ENCODE results near the gene WDR72.
"Not testable (repeated sequence)": the region's sequence is repeated elsewhere in the genome, so short reads cannot be mapped to it uniquely, and the experiment has no call there.

Gene WDR72
- 0 to 0.11 (median 0) reads per million in 9 experiments for total RNA-seq

GRCh38 chr15:53759411-53759931 lies at the start of gene WDR72:
Gene WDR72, minus strand, starts transcription at chr15:53759663. Its CDS starts 26,514 bp downstream, at chr15:53733149.
- ATAC-seq (replicated peaks) (no peak), DNase-seq (no peak)
- no peaks in the 10 kb centered on the region for H3K36me3 Mint-ChIP-seq (ENCODE audit: insufficient read depth)
- peaks cover 14 to 43% of the 10 kb centered on the region in 2 donors for H3K27me3 Mint-ChIP-seq
- H3K9me3 Mint-ChIP-seq: peaks cover 3 to 6% of the 10 kb centered on the region in 2 donors
- no peaks in the 10 kb centered on the region for H3K4me1 Mint-ChIP-seq (ENCODE audit: low read depth in 2 of 2)
- no peak within 1 kb of the TSS for H3K4me3 Mint-ChIP-seq
- H3K27ac Mint-ChIP-seq: no peak within 1 kb of the TSS

GRCh38 chr15:53808058-53808706 lies 48.7 kb upstream of the WDR72 start:
- no peak for DNase-seq
- H3K27me3 Mint-ChIP-seq: no peaks in the 10 kb centered on the region

GRCh38 chr15:53807501-53807900 lies 48.0 kb upstream of the WDR72 start:
- peaks cover 0 to 4% of the 10 kb centered on the region in 2 donors for H3K4me1 Mint-ChIP-seq (ENCODE audit: low read depth in 2 of 2)
- no peak overlapping the region for H3K4me3 Mint-ChIP-seq
- no peak for DNase-seq
- H3K27me3 Mint-ChIP-seq: no peaks in the 10 kb centered on the region
- peaks cover 0 to 2% of the 10 kb centered on the region in 2 donors for H3K9me3 Mint-ChIP-seq
- H3K27ac Mint-ChIP-seq: no peak overlapping the region
- no peaks in the 10 kb centered on the region for H3K36me3 Mint-ChIP-seq (ENCODE audit: insufficient read depth)
- ATAC-seq (replicated peaks): no peak

More at GRCh38 chr15:53808058-53808706, 48.7 kb upstream of the WDR72 start:
- Mint-ChIP-seq H3K9me3 (peaks cover 0 to 2% of the 10 kb centered on the region in 2 donors), H3K4me1 (ENCODE audit: low read depth in 2 of 2) (peaks cover 0 to 4% of the 10 kb centered on the region in 2 donors), H3K4me3 (no peak overlapping the region), H3K36me3 (ENCODE audit: insufficient read depth) (no peaks in the 10 kb centered on the region), H3K27ac (no peak overlapping the region)
- ATAC-seq (replicated peaks): no peak

GRCh38 chr15:53802672-53803071 lies 43.2 kb upstream of the WDR72 start:
- H3K36me3 Mint-ChIP-seq (ENCODE audit: insufficient read depth): no peaks in the 10 kb centered on the region
- DNase-seq (no peak), ATAC-seq (replicated peaks) (no peak)
- no peak overlapping the region for H3K27ac Mint-ChIP-seq
- no peaks in the 10 kb centered on the region for H3K4me1 Mint-ChIP-seq (ENCODE audit: low read depth in 2 of 2)
- no peak overlapping the region for H3K4me3 Mint-ChIP-seq
- no peaks in the 10 kb centered on the region for H3K27me3 Mint-ChIP-seq
- H3K9me3 Mint-ChIP-seq: peaks cover 0 to 1% of the 10 kb centered on the region in 2 donors

- ATAC-seq (replicated peaks) (no peak), DNase-seq (no peak)
- Mint-ChIP-seq H3K4me3 (no peak overlapping the region), H3K27me3 (no peaks in the 10 kb centered on the region), H3K4me1 (ENCODE audit: low read depth in 2 of 2) (no peaks in the 10 kb centered on the region), H3K27ac (no peak overlapping the region), H3K9me3 (peaks cover 4 to 7% of the 10 kb centered on the region in 2 donors), H3K36me3 (ENCODE audit: insufficient read depth) (peaks cover 2% of the 10 kb centered on the region)
Observed at GRCh38 chr15:53791581-53791980, 32.1 kb upstream of the WDR72 start.

- H3K36me3 Mint-ChIP-seq (ENCODE audit: insufficient read depth): peaks cover 2% of the 10 kb centered on the region
- H3K4me3 Mint-ChIP-seq: no peak overlapping the region
- no peak for ATAC-seq (replicated peaks)
- H3K27ac Mint-ChIP-seq: no peak overlapping the region
- no peaks in the 10 kb centered on the region for H3K27me3 Mint-ChIP-seq
- H3K9me3 Mint-ChIP-seq: peaks cover 9 to 10% of the 10 kb centered on the region in 2 donors
- H3K4me1 Mint-ChIP-seq (ENCODE audit: low read depth in 2 of 2): no peaks in the 10 kb centered on the region
- DNase-seq: no peak
Observed at GRCh38 chr15:53789654-53790375, 30.4 kb upstream of the WDR72 start.

- no peak for ATAC-seq (replicated peaks)
- Mint-ChIP-seq H3K9me3 (peaks cover 11 to 19% of the 10 kb centered on the region in 2 donors), H3K27ac (no peak overlapping the region), H3K4me3 (no peak overlapping the region), H3K4me1 (ENCODE audit: low read depth in 2 of 2) (no peaks in the 10 kb centered on the region), H3K27me3 (no peaks in the 10 kb centered on the region), H3K36me3 (ENCODE audit: insufficient read depth) (no peaks in the 10 kb centered on the region)
- DNase-seq: no peak
Observed at GRCh38 chr15:53786401-53786800, 26.9 kb upstream of the WDR72 start.

GRCh38 chr15:53785241-53785640 lies 25.8 kb upstream of the WDR72 start:
- not testable (repeated sequence) for DNase-seq; H3K4me1 Mint-ChIP-seq (ENCODE audit: low read depth in 2 of 2); H3K36me3 Mint-ChIP-seq (ENCODE audit: insufficient read depth); H3K27me3 Mint-ChIP-seq; ATAC-seq (replicated peaks); H3K4me3 Mint-ChIP-seq; H3K27ac Mint-ChIP-seq
- H3K9me3 Mint-ChIP-seq: peaks cover 12 to 19% of the 10 kb centered on the region in 2 donors

- peaks cover 5 to 6% of the 10 kb centered on the region in 2 donors for H3K9me3 Mint-ChIP-seq
- no peak overlapping the region for H3K27ac Mint-ChIP-seq
- ATAC-seq (replicated peaks) (no peak), DNase-seq (no peak)
- no peak overlapping the region for H3K4me3 Mint-ChIP-seq
- H3K36me3 Mint-ChIP-seq (ENCODE audit: insufficient read depth): no peaks in the 10 kb centered on the region
- H3K27me3 Mint-ChIP-seq: peaks cover 11 to 39% of the 10 kb centered on the region in 2 donors
- H3K4me1 Mint-ChIP-seq (ENCODE audit: low read depth in 2 of 2): no peaks in the 10 kb centered on the region
Observed at GRCh38 chr15:53762916-53763315, 3.5 kb upstream of the WDR72 start.

- no peak overlapping the region for H3K27ac Mint-ChIP-seq
- no peaks in the 10 kb centered on the region for H3K36me3 Mint-ChIP-seq (ENCODE audit: insufficient read depth)
- peaks cover 14 to 43% of the 10 kb centered on the region in 2 donors for H3K27me3 Mint-ChIP-seq
- no peak for DNase-seq
- ATAC-seq (replicated peaks): no peak
- no peak overlapping the region for H3K4me3 Mint-ChIP-seq
- H3K9me3 Mint-ChIP-seq: peaks cover 5 to 6% of the 10 kb centered on the region in 2 donors
- no peaks in the 10 kb centered on the region for H3K4me1 Mint-ChIP-seq (ENCODE audit: low read depth in 2 of 2)
Observed at GRCh38 chr15:53758412-53758811, 1.1 kb downstream of the WDR72 start.

GRCh38 chr15:53757906-53758305 lies 1.6 kb downstream of the WDR72 start:
- DNase-seq (no peak), ATAC-seq (replicated peaks) (no peak)
- peaks cover 14 to 37% of the 10 kb centered on the region in 2 donors for H3K27me3 Mint-ChIP-seq
- H3K4me3 Mint-ChIP-seq: no peak overlapping the region
- H3K9me3 Mint-ChIP-seq: peaks cover 5 to 6% of the 10 kb centered on the region in 2 donors
- H3K4me1 Mint-ChIP-seq (ENCODE audit: low read depth in 2 of 2): no peaks in the 10 kb centered on the region
- H3K27ac Mint-ChIP-seq: no peak overlapping the region
- no peaks in the 10 kb centered on the region for H3K36me3 Mint-ChIP-seq (ENCODE audit: insufficient read depth)

GRCh38 chr15:53753813-53754212 lies 5.7 kb downstream of the WDR72 start:
- Mint-ChIP-seq H3K4me3 (no peak overlapping the region), H3K9me3 (peaks cover 0 to 6% of the 10 kb centered on the region in 2 donors), H3K27me3 (peaks cover 7 to 13% of the 10 kb centered on the region in 2 donors), H3K27ac (no peak overlapping the region), H3K36me3 (ENCODE audit: insufficient read depth) (no peaks in the 10 kb centered on the region), H3K4me1 (ENCODE audit: low read depth in 2 of 2) (no peaks in the 10 kb centered on the region)
- DNase-seq: no peak
- ATAC-seq (replicated peaks): no peak

GRCh38 chr15:53752406-53752805 lies 7.1 kb downstream of the WDR72 start:
- Mint-ChIP-seq H3K4me1 (ENCODE audit: low read depth in 2 of 2) (no peaks in the 10 kb centered on the region), H3K27me3 (peaks cover 0 to 7% of the 10 kb centered on the region in 2 donors), H3K4me3 (no peak overlapping the region), H3K36me3 (ENCODE audit: insufficient read depth) (no peaks in the 10 kb centered on the region), H3K27ac (no peak overlapping the region), H3K9me3 (peaks cover 0 to 6% of the 10 kb centered on the region in 2 donors)
- no peak for DNase-seq
- ATAC-seq (replicated peaks): no peak
